Neural cell (in vitro differentiated cells): ENCODE results near the gene SLC9A3.

Experiments
- SMC3 ChIP-seq: fragments of 450-650 bp; conservative IDR thresholded peaks from 2 replicates; pipeline ENCODE4 v1.6.1; 2014; ENCODE audit warnings: antibody characterized with exemption, mild to moderate bottlenecking, moderate library complexity; ENCODE audit not compliant: poor library complexity
- TAF1 ChIP-seq: IDR thresholded peaks from 2 replicates; pipeline ENCODE4 v1.6.1; 2012; ENCODE audit warnings: low read depth
- TF ChIP-seq, protein P1 (sequence below): IDR thresholded peaks from 2 replicates; pipeline ENCODE4 v1.6.1; 2012; ENCODE audit warnings: borderline replicate concordance
- TF ChIP-seq, protein P2 (sequence below): fragments of 450-650 bp; IDR thresholded peaks from 2 replicates; pipeline ENCODE4 v1.5.1; 2014; ENCODE audit warnings: antibody characterized with exemption, mild to moderate bottlenecking, moderate library complexity; ENCODE audit not compliant: poor library complexity, severe bottlenecking

DNA sequence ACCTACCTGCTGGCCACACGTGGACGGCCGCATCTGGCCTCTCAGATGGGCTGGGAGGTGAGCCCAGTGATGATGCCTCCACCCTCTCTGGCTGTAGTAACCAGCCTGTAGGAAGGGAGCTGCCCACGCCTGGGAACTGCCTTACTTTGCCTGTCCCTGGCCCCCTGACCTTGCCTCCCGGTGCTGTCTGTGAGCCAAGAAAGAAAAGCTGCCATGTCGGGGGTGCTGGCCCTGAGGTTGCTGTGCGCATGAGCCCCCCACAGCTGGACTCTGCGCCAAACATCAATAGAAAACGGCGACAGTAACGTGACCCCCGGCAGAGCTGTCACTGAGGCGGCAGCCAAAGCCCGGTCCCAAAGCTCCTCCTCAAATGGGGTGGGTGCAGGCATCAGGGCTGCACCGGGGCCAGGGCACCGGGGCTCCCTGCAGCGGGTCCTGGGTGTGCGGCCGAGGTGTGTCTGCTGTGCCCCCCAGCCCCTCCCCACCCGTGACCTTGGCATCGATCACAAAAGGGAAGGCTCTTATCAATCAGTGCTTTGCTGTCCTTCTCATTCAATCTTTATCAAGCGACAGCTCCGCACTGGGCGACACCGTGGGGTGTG, 15.3 kb upstream of the SLC9A3 start:
- TF ChIP-seq, protein P1, sequence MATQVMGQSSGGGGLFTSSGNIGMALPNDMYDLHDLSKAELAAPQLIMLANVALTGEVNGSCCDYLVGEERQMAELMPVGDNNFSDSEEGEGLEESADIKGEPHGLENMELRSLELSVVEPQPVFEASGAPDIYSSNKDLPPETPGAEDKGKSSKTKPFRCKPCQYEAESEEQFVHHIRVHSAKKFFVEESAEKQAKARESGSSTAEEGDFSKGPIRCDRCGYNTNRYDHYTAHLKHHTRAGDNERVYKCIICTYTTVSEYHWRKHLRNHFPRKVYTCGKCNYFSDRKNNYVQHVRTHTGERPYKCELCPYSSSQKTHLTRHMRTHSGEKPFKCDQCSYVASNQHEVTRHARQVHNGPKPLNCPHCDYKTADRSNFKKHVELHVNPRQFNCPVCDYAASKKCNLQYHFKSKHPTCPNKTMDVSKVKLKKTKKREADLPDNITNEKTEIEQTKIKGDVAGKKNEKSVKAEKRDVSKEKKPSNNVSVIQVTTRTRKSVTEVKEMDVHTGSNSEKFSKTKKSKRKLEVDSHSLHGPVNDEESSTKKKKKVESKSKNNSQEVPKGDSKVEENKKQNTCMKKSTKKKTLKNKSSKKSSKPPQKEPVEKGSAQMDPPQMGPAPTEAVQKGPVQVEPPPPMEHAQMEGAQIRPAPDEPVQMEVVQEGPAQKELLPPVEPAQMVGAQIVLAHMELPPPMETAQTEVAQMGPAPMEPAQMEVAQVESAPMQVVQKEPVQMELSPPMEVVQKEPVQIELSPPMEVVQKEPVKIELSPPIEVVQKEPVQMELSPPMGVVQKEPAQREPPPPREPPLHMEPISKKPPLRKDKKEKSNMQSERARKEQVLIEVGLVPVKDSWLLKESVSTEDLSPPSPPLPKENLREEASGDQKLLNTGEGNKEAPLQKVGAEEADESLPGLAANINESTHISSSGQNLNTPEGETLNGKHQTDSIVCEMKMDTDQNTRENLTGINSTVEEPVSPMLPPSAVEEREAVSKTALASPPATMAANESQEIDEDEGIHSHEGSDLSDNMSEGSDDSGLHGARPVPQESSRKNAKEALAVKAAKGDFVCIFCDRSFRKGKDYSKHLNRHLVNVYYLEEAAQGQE: no peak
- TF ChIP-seq, protein P2, sequence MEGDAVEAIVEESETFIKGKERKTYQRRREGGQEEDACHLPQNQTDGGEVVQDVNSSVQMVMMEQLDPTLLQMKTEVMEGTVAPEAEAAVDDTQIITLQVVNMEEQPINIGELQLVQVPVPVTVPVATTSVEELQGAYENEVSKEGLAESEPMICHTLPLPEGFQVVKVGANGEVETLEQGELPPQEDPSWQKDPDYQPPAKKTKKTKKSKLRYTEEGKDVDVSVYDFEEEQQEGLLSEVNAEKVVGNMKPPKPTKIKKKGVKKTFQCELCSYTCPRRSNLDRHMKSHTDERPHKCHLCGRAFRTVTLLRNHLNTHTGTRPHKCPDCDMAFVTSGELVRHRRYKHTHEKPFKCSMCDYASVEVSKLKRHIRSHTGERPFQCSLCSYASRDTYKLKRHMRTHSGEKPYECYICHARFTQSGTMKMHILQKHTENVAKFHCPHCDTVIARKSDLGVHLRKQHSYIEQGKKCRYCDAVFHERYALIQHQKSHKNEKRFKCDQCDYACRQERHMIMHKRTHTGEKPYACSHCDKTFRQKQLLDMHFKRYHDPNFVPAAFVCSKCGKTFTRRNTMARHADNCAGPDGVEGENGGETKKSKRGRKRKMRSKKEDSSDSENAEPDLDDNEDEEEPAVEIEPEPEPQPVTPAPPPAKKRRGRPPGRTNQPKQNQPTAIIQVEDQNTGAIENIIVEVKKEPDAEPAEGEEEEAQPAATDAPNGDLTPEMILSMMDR: no peak
- TF ChIP-seq SMC3: no peak
- TF ChIP-seq TAF1: no peak
